Measurements from ENCODE around the gene CALML3. TPM values are rescaled to one million over a fixed set of nuclear protein-coding genes. Genes with fewer than 3 reads are reported as not detected.

Gene CALML3
- total RNA-seq, 1 donor from 2014 or later: not detected

DNA sequence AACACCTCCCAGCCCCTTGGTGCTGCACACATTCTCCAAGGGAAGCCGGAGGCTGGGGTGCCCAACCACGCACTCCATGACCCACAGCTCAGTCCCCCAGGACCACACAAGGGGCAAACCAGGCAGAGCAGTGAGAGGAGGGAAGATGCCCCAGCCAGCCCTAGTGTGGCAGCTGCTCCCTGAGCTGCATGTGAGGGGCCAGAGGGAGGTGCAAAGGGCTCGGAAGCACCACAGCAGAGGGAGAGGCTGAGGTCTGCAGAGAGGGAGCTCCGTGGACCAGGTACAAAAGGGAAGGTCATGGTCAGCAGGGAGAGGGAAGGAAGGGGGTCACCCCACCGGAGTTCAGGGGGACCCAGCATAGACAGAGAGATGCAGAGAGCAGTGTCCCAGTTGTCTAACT, 23.9 kb upstream of the CALML3 start:
- Histone ChIP-seq H3K4me2 (no peak overlapping the region), H3K4me3 (no peak overlapping the region), H3K79me2 (ENCODE audit: low read depth) (no peaks in the 10 kb centered on the region), H2AFZ (replicated peaks) (no peak overlapping the region), H3K27ac (no peak overlapping the region), H3K36me3 (no peaks in the 10 kb centered on the region), H3K4me1 (no peaks in the 10 kb centered on the region), H3K9me3 (ENCODE audit: low read depth) (no peaks in the 10 kb centered on the region), H4K20me1 (ENCODE audit: low read depth) (no peaks in the 10 kb centered on the region), H3K27me3 (no peaks in the 10 kb centered on the region), H3F3A (ENCODE audit: low read depth) (no peaks in the 10 kb centered on the region), H3K9ac (no peak overlapping the region)
- Mint-ChIP-seq H3K4me3 (no peak overlapping the region), H3K36me3 (no peaks in the 10 kb centered on the region), H3K27me3 (ENCODE audit: insufficient read depth, low read depth) (peaks cover 10% of the 10 kb centered on the region), H3K4me1 (peaks cover 8% of the 10 kb centered on the region), H3K9me3 (peaks cover 3% of the 10 kb centered on the region), H3K27ac (no peak overlapping the region)
- no peak for TF ChIP-seq EZH2 (IDR thresholded peaks at IDR 0.05)
- TF ChIP-seq, protein P1, sequence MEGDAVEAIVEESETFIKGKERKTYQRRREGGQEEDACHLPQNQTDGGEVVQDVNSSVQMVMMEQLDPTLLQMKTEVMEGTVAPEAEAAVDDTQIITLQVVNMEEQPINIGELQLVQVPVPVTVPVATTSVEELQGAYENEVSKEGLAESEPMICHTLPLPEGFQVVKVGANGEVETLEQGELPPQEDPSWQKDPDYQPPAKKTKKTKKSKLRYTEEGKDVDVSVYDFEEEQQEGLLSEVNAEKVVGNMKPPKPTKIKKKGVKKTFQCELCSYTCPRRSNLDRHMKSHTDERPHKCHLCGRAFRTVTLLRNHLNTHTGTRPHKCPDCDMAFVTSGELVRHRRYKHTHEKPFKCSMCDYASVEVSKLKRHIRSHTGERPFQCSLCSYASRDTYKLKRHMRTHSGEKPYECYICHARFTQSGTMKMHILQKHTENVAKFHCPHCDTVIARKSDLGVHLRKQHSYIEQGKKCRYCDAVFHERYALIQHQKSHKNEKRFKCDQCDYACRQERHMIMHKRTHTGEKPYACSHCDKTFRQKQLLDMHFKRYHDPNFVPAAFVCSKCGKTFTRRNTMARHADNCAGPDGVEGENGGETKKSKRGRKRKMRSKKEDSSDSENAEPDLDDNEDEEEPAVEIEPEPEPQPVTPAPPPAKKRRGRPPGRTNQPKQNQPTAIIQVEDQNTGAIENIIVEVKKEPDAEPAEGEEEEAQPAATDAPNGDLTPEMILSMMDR (IDR thresholded peaks at IDR 0.05): no peak
- no peak for TF ChIP-seq EZH2phosphoT487 (IDR thresholded peaks at IDR 0.05)
- no peak for DNase-seq (ENCODE audit: low spot score)

DNA sequence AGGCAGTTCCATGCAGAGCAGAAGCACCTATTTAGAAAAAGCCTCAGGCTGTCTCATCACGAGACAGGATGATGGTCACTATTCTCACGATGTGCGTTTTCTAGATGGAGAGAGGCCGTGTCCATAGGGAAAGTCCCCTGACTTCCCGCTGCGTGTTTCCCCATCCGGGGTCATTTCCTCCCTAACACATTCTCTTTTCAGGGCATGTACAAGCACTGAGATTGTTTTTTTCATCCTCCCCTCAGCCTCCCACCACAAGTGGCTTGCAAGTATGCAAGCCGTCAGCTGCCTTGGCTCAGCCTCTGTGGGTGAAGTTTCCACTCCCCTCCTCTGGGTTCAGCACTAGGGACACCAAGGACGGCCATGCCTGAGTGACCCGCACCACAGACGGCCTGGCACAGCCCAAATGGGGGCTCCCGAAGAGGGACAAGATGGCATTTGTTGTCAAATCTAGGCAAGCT, 22.7 kb upstream of the CALML3 start:
- no peaks in the 10 kb centered on the region for H3K36me3 ChIP-seq
- no peaks in the 10 kb centered on the region for H4K20me1 ChIP-seq (ENCODE audit: low read depth)
- H3K36me3 Mint-ChIP-seq: no peaks in the 10 kb centered on the region
- H3K27ac Mint-ChIP-seq: no peak overlapping the region
- no peaks in the 10 kb centered on the region for H3K9me3 ChIP-seq (ENCODE audit: low read depth)
- peaks cover 3% of the 10 kb centered on the region for H3K9me3 Mint-ChIP-seq
- H3K79me2 ChIP-seq (ENCODE audit: low read depth): no peaks in the 10 kb centered on the region
- H2AFZ ChIP-seq (replicated peaks): no peak overlapping the region
- H3K27me3 ChIP-seq: no peaks in the 10 kb centered on the region
- H3K4me1 Mint-ChIP-seq: peaks cover 8% of the 10 kb centered on the region
- H3K27ac ChIP-seq: no peak overlapping the region
- DNase-seq (ENCODE audit: low spot score): no peak
- H3K4me3 ChIP-seq: no peak overlapping the region
- H3K27me3 Mint-ChIP-seq (ENCODE audit: insufficient read depth, low read depth): peaks cover 10% of the 10 kb centered on the region
- no peak overlapping the region for H3K9ac ChIP-seq
- H3F3A ChIP-seq (ENCODE audit: low read depth): no peaks in the 10 kb centered on the region
- no peaks in the 10 kb centered on the region for H3K4me1 ChIP-seq
- no peak overlapping the region for H3K4me3 Mint-ChIP-seq
- TF ChIP-seq EZH2 (IDR thresholded peaks at IDR 0.05) (no peak), EZH2phosphoT487 (IDR thresholded peaks at IDR 0.05) (no peak)
- TF ChIP-seq, protein P1 (IDR thresholded peaks at IDR 0.05): no peak
- H3K4me2 ChIP-seq: no peak overlapping the region

DNA sequence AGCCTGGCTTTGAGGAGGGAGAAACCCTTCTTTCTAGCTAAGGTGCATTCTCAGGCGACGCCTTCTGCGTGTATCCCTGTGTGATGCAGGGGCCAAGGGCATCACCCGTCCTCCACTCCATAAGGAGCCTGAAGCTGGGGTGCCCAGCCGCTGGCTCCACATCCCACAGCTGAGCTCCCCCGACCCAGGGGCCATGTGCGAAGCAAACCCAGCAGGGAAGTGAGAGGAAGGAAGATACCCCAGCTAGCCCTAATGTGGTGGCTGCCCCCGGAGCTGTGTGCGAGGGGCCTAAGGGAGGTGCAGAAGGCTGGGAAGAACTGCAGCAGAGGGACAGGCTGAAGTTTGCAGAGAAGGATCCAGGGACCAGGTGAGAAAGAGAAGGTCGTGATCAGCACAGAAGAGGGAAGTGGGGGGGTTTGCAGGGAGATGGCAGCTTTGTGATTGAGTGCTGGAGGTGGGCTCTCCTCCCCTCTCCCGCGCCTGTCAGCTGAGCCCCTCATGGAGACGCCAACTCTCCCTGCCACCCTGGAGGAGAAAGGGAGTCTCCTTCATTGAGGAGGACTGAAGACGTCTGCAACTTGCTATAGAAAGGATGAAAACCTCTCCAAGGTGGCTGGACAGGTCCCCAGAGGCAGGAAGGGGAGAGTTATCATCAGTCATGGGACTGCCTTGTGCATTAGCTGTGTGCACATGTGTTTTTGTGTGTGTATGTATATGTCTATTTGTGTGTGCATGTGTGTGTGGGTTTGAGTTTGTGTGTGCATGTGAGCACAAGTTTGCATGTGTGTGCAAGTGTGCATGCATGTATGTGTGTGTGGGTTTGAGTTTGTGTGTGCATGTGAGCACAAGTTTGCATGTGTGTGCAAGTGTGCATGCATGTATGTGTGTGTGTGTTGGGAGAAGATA, 21.9 kb upstream of the CALML3 start:
- H3K9me3 ChIP-seq (ENCODE audit: low read depth): no peaks in the 10 kb centered on the region
- no peaks in the 10 kb centered on the region for H3F3A ChIP-seq (ENCODE audit: low read depth)
- H3K9ac ChIP-seq: no peak overlapping the region
- H2AFZ ChIP-seq (replicated peaks): no peak overlapping the region
- Mint-ChIP-seq H3K4me1 (peaks cover 8% of the 10 kb centered on the region), H3K36me3 (no peaks in the 10 kb centered on the region), H3K27me3 (ENCODE audit: insufficient read depth, low read depth) (peaks cover 10% of the 10 kb centered on the region), H3K27ac (no peak overlapping the region), H3K4me3 (no peak overlapping the region), H3K9me3 (peaks cover 3% of the 10 kb centered on the region)
- DNase-seq (ENCODE audit: low spot score): no peak
- H3K4me3 ChIP-seq: no peak overlapping the region
- H4K20me1 ChIP-seq (ENCODE audit: low read depth): no peaks in the 10 kb centered on the region
- H3K36me3 ChIP-seq: no peaks in the 10 kb centered on the region
- no peak overlapping the region for H3K27ac ChIP-seq
- TF ChIP-seq EZH2 (IDR thresholded peaks at IDR 0.05): no peak
- TF ChIP-seq EZH2phosphoT487 (IDR thresholded peaks at IDR 0.05): no peak
- TF ChIP-seq, protein P1 (IDR thresholded peaks at IDR 0.05): no peak
- no peaks in the 10 kb centered on the region for H3K27me3 ChIP-seq
- H3K79me2 ChIP-seq (ENCODE audit: low read depth): no peaks in the 10 kb centered on the region
- no peaks in the 10 kb centered on the region for H3K4me1 ChIP-seq
- no peak overlapping the region for H3K4me2 ChIP-seq
